HL-60 (cell line): ENCODE measurements around the gene NECTIN2.
A peak's percentile ranks its signal among the peaks of the same experiment; 100 is the strongest.
"Not testable (repeated sequence)": the region's sequence is repeated elsewhere in the genome, so short reads cannot be mapped to it uniquely, and the experiment has no call there.

Experiments used
- DNase-seq, 2 experiments: peaks; one replicate each; pipeline ENCODE4 v3.0.0-alpha.2; 2010 to 2020; ENCODE audit warnings: low read depth in 1 of 2, low spot score in 1 of 2
- H3K27ac ChIP-seq: fragments of 250-450 bp; sonication (Bioruptor Pico); replicated peaks from 2 replicates; pipeline ENCODE4 v1.5.1; 2020; ENCODE audit warnings: mild to moderate bottlenecking, moderate library complexity
- H3K27me3 ChIP-seq: fragments of 250-450 bp; sonication (Bioruptor Pico); 2 replicates; pipeline ENCODE4 v1.5.1; 2021; ENCODE audit warnings: mild to moderate bottlenecking, moderate library complexity; ENCODE audit not compliant: insufficient read depth, poor library complexity, severe bottlenecking
- H3K4me3 ChIP-seq: replicated peaks from 2 replicates; pipeline ENCODE4 v1.5.1; 2011; ENCODE audit warnings: mild to moderate bottlenecking, control low read depth, low read length; ENCODE audit not compliant: insufficient read depth
- GABPA ChIP-seq: IDR thresholded peaks from 2 replicates; pipeline ENCODE4 v1.6.1; 2012; ENCODE audit warnings: low read depth
- POLR2AphosphoS5 ChIP-seq: IDR thresholded peaks from 2 replicates; pipeline ENCODE4 v1.6.1; 2012; ENCODE audit warnings: low read depth
- SPI1 ChIP-seq: IDR thresholded peaks from 2 replicates; pipeline ENCODE4 v1.6.1; 2012; ENCODE audit warnings: low read depth, mild to moderate bottlenecking, borderline replicate concordance
- TF ChIP-seq, protein P1 (sequence below): IDR thresholded peaks from one replicate; pipeline ENCODE4 v1.5.1; 2011; ENCODE audit warnings: low read length, control low read depth, inconsistent platforms; ENCODE audit not compliant: insufficient read depth
- TF ChIP-seq, protein P2 (sequence below): IDR thresholded peaks from 2 replicates; pipeline ENCODE4 v1.6.1; 2012; ENCODE audit warnings: low read depth; ENCODE audit not compliant: insufficient replicate concordance

The NECTIN2 gene

DNA sequence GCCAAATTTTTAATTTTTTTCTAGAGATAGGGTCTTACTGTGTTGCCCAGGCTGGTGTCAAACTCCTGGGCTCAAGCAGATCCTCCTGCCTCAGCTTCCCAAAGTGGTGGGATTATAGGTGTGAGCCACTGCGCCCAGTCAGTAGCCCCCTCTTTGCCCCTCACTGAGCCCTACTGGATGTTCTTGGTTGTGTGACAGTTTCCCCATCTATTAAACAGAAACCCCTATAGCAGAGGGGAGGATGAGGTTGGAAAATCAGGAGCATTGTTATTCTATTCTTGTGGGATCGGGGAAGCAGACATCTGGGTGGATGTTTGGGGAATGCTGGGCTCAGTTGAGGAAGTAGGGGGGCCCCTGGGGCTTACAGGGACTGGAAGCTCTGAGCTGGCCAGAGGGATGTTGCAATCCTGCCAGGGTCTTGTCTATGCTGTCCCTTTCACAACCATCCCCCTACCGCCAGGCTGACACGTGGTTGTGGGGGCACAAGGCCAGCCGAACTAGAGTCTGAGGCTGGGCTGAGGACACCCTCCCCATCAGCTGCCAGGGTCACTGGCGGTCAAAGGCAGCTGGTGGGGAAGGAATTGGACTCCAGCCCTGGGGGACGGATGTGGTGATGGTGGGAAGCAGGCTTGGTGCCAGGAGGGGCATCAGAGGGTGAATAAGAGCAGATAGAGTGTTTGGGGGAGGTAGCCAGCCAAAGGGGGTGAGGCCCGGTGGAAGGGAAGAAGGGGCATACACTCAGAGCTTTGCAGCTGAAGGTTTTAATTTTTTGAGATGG is 79.2 kb downstream of the NECTIN2 start:
- Histone ChIP-seq H3K27ac (no peak overlapping the region; the same call in 1 of the 2 replicates), H3K4me3 (no peak overlapping the region), H3K27me3 (no peaks in the 10 kb centered on the region)
- TF ChIP-seq, protein P1, sequence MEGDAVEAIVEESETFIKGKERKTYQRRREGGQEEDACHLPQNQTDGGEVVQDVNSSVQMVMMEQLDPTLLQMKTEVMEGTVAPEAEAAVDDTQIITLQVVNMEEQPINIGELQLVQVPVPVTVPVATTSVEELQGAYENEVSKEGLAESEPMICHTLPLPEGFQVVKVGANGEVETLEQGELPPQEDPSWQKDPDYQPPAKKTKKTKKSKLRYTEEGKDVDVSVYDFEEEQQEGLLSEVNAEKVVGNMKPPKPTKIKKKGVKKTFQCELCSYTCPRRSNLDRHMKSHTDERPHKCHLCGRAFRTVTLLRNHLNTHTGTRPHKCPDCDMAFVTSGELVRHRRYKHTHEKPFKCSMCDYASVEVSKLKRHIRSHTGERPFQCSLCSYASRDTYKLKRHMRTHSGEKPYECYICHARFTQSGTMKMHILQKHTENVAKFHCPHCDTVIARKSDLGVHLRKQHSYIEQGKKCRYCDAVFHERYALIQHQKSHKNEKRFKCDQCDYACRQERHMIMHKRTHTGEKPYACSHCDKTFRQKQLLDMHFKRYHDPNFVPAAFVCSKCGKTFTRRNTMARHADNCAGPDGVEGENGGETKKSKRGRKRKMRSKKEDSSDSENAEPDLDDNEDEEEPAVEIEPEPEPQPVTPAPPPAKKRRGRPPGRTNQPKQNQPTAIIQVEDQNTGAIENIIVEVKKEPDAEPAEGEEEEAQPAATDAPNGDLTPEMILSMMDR: no peak
- TF ChIP-seq POLR2AphosphoS5 (0 out of 2 replicates have a peak, but pooled peaks have one; percentile 29), GABPA (no peak)
- DNase-seq: peak; percentile 64 to 92

DNA sequence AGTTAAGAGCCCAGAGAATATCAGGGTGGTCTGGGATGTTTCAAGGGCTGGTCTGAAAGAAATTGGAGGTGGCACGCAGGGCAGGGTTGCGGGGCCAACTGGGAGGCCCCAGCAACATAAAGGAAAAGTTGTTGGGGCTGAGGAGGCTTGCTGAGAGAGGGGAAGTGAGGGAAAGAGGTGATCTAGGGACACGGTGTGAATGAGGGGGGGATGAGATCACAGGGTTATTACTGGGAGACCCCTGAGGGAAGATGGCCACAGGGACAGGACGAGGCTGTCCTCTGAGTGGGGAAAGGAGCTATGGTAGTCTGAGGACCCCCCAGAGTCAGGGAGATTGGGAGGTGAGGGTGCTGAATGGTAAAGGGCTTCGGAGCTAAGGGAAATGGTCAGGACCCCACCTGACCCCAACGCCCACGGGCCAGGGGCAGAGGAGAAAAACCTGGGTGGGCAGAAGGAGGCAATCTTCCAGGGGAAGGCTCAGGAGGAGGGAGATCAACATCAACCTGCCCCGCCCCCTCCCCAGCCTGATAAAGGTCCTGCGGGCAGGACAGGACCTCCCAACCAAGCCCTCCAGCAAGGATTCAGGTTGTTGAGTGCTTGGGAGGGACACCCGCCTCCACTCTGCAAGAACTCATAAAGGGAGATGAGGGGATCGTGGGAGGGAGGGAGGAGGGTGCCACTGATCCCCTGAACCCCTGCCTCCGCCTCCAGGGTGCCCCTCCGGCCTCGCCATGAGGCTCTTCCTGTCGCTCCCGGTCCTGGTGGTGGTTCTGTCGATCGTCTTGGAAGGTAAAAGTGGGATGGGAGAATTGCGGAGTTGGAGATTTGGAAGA is 80.4 kb downstream of the NECTIN2 start:
- not testable (repeated sequence) for DNase-seq, H3K27ac ChIP-seq, H3K4me3 ChIP-seq, H3K27me3 ChIP-seq

DNA sequence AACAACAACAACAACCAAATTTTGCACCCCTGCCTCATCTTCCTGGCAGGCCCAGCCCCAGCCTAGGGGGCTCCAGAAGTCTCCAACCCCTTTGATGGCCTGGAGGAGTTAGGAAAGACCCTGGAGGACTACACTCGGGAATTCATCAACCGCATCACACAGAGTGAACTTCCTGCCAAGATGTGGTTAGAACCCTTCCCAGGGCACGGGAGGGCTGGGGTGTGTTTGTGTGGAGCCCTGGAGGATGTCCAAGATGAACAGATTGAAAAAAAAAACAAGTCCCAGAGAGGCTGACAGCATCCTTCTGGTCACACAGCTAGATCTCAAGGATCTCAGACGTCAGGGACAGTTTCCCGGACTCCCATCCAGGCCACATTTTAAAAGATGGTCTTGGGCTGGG is 81.6 kb downstream of the NECTIN2 start:
- no peak overlapping the region for H3K4me3 ChIP-seq
- TF ChIP-seq SPI1 (no peak), GABPA (no peak), POLR2AphosphoS5 (no peak)
- TF ChIP-seq, protein P2, sequence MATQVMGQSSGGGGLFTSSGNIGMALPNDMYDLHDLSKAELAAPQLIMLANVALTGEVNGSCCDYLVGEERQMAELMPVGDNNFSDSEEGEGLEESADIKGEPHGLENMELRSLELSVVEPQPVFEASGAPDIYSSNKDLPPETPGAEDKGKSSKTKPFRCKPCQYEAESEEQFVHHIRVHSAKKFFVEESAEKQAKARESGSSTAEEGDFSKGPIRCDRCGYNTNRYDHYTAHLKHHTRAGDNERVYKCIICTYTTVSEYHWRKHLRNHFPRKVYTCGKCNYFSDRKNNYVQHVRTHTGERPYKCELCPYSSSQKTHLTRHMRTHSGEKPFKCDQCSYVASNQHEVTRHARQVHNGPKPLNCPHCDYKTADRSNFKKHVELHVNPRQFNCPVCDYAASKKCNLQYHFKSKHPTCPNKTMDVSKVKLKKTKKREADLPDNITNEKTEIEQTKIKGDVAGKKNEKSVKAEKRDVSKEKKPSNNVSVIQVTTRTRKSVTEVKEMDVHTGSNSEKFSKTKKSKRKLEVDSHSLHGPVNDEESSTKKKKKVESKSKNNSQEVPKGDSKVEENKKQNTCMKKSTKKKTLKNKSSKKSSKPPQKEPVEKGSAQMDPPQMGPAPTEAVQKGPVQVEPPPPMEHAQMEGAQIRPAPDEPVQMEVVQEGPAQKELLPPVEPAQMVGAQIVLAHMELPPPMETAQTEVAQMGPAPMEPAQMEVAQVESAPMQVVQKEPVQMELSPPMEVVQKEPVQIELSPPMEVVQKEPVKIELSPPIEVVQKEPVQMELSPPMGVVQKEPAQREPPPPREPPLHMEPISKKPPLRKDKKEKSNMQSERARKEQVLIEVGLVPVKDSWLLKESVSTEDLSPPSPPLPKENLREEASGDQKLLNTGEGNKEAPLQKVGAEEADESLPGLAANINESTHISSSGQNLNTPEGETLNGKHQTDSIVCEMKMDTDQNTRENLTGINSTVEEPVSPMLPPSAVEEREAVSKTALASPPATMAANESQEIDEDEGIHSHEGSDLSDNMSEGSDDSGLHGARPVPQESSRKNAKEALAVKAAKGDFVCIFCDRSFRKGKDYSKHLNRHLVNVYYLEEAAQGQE: no peak
- TF ChIP-seq, protein P1: no peak
- no peak overlapping the region for H3K27ac ChIP-seq
- no peak for DNase-seq
- no peaks in the 10 kb centered on the region for H3K27me3 ChIP-seq

DNA sequence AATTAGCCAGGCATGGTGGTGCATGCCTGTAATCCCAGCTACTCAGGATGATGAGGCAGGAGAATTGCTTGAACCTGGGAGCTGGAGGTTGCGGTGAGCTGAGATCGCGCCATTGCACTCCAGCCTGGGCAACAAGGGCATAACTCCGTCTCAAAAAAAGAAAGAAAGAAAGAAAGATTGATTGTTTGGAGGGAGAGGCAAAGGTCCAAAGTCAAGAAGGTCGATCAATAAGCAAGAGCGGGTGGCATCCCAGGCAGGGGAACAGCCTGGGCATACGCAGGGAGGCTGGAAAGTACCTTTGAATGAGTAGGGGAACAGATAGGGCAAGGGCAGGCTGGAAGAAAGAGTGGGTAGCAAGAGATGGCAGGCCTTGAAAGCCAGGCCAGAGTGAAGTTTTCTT is 84.0 kb downstream of the NECTIN2 start:
- DNase-seq: no peak
- TF ChIP-seq, protein P2: no peak
- TF ChIP-seq, protein P1: no peak
- TF ChIP-seq POLR2AphosphoS5: no peak
- no peak for TF ChIP-seq SPI1
- TF ChIP-seq GABPA: no peak
- Histone ChIP-seq H3K27ac (no peak overlapping the region), H3K27me3 (no peaks in the 10 kb centered on the region), H3K4me3 (no peak overlapping the region)
